Activated CD8-positive, alpha-beta memory T cell treated with anti-CD3 and anti-CD28 coated beads for 4 hours (primary cell): ENCODE measurements around the gene COLEC12.

Experiments
- DNase-seq, 2 donors: peaks; one replicate each; pipeline ENCODE4 v3.0.0-alpha.2; 2020; ENCODE audit warnings: low read depth in 2 of 2

Gene COLEC12

DNA sequence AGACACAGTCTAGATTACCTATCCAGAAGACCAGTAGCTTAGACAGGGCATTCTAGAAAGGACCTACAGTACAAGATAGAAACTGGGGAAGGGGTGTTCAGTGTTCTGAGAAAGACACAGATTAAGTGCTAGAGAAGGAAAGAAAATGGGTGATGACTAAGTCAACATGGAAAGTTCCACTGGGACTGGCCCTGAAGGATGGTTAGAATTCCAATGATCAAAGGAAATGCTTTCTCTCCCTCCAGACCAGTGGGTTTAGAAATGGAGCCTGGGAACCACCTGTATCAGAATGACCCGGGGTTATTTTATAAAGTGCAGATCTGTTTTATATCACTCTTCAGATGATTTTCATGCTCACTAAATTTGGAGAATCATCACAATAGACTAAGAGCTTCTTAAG lies 5.8 kb upstream of the COLEC12 start:
- DNase-seq, result no peak

DNA sequence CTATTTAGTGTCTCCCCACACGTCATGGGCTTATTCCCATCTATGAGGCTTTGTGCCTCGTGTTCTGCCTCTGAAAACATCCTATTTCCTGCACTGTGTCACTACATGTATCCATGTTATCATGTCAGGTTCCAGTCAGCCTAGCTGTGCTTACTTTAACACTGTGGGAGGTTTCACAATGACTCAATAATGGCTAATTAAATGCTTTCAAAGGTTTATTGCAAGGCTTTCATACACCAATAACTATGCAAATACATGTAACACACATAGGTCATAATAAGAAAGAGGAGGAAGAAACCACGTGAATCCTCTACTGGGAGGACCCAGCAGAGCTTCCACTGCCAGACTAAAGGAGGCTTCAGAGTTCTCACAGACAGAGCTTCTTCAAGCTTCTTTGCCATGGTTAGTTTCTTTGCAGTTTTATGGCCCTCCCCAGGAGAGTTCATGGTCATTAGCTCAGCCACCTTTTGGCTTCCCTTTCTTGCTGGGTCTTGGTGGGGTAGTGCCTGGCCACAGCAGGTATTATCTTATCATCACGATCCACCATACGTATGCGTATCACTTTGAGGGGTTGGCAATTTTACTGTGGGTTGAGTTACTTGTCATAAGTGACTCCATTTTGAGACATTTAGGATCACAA lies 5.1 kb upstream of the COLEC12 start:
- no peak for DNase-seq

DNA sequence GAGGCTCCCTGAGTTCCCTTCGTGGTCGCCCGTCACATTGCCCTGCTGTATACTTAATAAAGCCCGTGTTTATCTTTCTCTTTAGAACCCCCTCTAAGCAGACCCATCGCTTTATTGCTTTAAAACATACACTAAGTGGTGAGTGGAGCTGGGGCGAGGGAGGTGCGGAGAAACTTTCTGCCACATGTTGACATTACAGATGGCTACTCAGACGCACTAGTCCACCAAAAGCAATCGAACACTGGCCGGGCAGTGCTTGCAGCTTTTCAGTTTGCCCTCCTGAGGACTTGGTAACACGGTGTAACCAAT lies 859 bp upstream of the COLEC12 start:
- no peak for DNase-seq

DNA sequence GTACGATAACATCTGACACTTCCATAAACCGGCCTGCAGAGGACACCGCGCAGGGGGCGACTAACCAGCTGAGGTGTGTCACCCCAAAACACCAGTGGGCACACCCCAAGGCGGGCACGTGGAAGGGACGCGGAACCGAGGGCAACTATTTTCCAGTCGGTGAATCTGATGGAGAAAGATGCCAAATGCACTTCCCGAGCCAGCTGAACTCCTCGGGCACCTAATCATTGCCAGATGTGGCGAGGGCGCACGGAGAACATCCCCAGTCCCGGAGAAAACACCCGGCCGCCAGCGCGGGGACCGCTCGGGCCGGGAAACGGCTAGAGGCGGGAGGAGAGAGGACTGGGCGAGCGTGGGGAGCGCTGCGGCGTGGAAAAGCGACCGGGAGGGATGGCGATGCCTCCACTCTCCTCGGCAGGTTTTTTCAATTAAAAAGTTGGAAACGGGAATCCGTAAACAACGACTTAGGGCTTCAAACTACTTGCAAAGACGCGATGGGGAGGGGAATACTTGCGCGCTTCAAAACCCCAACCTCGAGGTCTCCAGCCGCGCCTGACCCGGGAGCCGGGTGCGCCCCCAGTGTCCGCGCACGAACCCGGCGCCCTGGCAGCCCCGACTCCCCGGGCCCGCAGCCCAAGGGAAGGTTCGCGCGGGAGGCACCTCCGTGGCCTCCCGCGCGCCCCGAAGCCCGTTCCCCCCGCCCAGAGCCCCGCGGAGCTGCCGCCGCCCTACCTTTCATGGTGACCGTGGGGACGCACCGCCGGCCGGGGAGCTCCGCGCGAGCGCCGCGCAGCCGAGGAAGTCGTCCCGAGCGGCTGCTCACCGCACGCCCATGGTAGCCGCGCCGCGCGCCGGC lies 497 bp downstream of the COLEC12 start:
- no peak for DNase-seq

DNA sequence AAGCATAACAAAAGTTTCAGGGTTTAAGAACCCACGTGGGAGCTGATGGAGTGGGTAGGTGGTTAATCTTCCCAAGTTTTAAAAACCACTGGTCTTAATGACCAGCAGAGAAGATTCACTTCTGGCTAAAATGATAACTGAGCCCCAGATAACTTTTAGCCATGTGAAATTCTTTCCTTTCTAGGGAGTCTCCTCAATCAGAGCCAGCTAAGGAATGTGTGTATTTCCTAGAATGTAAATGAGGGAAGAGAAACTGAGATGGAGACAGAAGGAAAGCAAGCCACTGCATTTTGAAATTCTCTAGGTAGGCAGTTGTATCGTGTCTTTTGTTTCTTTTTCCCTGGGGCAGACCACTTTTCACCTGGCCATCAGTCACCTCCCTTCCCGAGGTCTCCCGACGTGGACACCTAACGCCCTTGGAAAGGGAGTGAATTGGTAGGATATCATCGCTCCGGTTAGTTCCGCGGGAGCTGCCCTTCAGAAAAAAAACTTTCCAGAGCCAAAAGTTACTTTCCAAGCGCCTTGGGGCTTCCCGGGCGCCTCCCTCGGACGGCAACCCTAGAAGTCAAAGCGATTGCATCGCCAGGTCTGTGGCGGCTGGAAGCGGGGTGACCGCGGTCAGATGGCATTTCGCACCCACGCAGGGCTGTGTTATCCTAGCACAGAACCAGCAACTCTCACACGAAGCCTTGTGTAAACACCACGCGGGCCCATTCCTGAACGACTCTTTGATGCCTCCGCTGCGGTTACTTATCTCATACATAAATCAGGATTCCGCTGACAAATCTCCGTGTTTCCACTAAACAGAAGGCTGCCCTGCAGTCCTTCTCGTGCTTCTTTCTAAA lies 1.3 kb downstream of the COLEC12 start:
- DNase-seq, result no peak

DNA sequence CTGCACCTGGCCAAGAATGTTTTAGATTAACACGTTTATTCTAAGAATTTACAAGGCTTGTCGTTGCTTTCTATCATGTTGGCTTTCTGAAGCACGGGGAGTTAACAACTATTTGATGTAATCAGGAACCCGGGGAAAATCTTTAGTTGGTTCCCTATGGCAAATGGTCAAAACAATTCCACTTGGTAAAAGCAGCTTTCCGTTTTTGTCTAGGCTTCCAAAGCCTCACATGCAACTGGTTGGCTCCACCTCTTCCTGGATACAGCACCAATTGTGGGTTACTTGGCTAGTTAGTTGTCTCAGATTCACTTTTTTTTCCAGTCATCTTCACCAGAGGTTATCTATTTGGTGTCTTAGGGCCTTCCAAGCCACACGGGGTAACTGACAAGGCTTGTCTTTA lies 2.8 kb downstream of the COLEC12 start:
- no peak for DNase-seq

DNA sequence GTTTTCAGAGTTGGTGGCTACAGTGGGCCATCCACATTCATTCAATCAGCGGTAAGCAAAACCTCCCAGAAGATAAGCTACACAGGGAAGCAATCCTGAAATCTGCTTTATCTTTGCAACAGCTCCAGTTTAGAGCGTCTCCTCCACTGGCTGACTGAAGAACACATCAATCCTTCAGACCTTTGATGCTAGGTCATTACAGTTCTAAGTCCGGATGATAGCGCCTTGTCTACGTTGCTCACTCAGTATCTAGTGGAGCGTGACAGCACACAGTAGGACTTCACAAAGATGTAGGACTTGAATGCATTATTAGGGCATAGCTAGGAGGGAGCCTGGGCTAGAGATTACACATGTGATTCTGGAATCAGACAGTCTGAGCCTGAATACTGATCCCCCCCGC lies 5.0 kb downstream of the COLEC12 start:
- no peak for DNase-seq

DNA sequence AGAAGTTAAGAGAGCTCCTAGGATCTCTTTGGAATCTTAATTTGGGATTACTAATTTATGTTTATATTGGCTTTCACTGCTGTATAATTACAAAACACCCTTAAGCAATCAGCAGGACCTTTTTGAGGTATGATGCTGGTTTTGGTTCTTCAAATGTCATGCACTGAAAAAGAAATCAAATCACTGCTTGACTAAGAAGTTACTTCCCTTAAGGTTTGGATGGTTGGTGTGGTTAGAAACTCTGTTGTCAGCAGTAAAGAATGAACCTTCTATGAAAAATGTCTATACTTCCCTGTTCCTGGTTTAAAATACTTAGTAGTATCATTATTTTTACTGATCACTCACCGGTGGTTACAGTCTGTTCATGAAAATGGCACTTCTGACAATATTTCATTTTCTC lies 5.5 kb downstream of the COLEC12 start:
- DNase-seq, result no peak

DNA sequence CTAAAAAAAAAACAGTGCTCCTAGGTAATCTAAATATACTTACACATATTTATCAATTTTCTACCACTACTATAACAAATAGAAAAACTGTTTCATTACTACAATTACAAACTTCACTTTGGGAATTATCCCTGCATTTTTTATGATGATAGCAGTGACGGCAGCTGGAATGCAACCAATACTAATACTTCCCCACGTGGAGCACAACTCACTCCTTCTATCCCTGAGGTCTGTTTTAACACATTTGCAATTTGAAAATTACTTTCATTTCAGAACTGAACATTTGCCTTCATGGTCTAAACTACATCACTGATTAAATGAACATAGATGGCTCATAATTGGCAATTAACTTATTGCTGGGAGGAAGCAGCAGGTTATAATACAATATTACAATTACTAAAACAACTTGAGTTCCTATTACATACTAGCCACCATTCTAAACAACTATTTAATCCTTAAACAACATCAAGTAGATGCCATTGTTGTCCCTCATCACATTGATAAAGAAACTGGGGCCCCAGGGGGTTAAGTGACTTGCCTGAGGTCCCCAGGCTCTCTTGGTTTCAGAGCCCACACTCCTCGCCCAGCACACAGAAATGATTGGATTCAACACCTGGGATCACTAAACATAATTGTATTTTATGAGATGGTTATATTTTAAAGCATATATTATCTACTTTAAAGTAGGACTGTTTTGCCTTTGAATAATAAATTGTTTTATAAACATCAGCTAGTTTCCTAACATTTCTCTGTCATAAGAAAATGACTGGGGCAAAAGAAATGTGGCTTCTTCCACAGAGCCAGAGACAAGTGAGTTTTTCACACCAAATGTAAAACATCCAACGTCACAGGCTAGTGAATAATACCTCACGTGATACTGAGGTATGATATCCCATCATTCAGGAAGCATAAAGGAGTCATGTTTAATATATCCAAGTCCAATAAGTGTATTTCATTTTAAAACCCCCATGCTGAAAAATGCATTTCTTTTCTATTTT lies 6.2 kb downstream of the COLEC12 start:
- DNase-seq, result no peak

DNA sequence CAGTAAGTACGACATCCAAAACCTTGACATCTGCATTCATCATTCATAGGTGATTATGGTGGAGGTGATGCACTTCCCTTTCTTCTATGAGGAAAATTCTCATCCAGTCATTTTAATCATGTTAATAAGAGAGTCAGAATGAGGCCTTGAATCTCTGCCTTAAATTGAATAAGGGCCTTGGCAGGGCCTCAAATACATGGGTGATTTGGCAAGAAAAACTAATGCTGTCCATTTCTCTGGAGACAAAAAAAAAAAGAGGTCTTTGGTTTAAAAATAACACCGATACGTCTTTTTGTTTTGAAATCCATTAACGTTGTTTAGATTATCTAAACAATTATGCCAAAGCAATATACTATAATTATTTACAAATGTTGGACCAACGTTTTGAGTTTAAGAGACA lies 8.1 kb downstream of the COLEC12 start:
- DNase-seq, result no peak

DNA sequence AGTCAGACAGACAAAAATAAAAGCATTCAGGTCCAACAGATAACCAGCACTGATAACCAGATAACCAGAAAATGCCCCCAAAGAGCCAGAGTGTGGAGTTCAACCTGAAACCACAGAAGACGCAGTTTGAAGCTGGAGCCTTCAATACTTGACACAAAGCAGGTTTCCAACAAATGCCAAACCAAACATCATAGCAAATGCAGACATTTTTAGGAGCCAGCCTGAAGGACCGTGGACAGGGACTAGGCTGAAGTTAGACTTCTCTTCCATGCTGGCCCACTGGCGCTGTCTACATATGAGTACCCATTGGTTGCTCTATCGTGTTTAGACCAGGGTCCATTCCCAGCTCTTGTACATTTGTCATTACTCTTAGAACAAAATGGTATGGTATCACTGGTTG lies 9.9 kb downstream of the COLEC12 start:
- no peak for DNase-seq

DNA sequence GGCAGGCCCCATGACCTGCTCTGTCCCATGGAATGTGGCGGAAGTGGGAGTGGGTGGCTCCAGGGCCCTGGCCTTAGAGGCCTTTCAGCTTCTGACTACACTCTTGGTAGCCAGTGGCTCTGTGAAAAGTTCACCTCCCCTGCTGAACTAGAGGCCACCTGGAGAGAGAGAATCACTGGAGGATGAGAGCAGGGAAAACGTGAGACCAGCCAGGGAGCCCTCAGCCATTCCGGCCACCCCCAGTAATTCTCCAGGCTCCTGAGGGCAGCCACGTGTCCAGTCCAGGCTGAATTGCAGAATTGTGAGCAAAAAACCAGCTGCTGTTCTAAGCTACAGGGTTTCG lies 10.5 kb downstream of the COLEC12 start:
- DNase-seq, result no peak

DNA sequence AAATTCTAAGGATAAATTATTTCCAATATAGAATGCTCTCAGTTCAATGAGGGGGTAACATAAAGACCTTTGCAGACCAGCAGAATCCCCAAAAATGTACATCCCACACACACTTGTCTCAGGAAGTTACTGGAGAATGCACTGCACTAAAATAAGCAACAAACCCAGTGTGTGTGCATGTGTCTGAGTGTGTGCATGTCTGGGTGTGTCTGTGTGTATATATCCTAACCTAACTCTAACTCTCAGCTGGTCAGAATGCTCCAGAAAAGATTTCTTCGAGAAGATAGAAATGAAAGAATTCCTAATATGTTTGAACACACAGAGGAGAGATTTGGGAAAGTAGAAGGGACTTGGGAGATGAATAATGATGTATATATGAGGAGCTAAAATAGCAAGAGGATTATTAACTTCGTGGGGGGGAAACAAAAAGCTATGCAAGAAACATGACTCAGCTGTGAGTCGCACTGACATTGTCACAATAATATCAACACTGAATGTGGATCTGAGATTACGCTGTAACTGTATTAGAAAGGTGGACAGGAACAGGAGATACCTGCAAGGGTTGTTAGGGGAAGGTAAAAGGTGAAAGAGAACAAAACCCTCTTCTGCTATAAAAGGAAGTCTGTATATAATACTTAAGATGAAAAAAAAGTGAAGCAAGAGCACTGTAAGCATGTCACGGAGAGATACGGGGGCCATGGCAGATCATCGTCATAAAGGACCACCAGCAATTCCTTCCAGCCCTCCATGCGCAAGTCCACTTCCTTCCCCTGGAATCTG lies 11.1 kb downstream of the COLEC12 start:
- no peak for DNase-seq

DNA sequence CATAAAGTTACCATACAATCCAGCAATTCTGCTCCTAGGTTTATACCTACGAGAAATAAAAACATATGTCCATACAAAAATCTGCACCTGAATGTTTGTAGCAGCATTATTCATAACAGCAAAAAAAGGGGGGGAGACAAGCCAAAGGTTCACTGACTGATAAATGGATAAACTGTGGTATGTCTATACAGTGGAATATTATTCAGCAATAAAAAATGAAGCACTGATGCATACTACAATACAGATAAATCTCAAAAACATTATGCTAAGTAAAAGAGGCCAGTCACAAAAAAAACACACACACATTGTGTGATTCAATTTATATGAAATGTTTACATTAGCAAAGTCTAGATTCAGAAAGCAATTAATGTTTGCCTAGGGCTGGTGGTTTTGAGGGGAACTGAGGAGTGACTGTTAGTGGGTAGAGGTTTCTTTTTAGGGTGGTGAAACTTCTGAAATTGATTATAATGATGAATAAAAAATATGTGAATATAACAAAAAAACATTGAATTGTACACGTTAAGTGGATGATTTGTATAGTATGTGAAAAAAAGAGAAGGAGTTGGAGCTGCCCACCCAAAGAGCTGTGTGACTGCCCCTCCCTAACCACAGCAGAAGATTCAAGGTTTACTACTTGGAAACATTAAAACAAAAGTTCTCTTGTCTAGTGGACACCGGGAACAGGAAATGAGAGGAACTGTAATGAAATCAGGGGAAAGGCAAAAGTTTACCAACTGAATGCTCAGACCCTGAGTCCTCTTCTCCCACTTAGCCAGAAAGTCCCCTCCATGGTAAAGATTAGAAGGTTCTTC lies 13.4 kb downstream of the COLEC12 start:
- DNase-seq, result no peak

DNA sequence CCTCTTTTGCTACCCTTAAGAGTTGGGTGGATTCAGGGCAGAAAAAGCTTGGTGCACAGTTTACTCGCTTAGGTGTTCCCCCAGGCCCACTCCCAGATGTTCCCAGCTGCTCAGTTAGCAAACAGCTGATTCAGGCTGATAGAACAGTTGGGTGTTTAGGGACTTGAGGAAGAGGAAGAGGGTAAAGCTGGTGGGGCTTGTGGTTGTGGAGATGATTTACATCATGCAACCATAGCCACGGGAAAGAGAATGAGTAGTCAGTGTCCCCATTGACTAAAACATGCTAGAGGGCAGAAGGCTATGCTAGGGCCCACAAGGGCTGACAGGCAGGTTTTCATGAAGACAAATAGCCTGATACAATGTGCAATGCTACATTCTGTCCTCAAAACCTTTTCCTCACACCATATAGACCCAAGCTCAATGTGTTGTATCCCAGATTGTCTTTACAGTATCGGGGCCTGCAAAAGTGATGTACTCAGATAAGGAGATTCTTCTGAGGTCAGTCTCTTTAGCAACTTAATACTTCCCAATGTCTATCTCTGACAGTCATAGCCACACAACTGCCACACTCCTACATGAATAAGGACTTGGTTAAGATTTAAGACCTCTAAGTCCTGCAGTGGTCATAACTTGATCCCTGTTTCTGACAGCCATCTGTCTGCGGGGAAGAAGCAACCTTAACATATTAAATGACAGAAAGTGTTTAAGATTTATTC lies 15.6 kb downstream of the COLEC12 start:
- DNase-seq, result no peak

DNA sequence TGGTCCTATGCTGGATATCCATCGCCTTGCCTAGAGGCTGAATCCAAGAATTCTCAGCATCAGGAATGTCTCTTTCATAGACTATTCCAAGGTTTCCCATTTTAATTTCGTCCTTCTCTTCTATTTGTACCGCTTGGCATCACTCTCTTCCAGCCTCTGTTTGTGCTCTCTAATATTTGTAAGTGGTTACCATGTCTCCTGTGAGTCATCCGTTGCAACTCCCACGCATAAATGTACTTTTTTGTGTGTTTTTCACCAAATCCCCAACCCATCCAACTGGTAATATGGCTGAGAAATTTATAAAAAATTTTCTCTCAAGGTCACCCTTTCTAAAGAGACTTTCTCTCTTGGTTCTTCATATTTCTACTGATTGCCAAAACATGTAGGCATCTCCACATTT lies 21.8 kb downstream of the COLEC12 start:
- no peak for DNase-seq

DNA sequence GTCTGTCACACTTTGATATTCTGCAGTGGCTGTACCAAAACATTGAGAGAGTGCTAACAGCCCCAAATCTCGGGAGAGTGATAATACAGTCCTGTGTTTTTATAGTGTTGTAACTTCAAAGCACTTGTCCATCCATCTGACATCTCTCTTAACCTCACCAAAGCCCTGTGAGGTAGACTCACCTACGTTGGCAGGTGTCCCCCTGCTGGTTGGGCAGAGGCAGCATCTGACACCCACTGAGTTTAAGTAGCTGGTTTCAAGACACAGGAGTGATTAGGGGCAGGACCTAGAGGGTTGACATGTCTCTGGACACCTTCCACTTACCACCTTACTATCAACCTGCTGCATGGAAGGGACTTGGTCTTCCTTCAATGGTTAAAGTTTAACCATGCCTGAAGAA lies 22.9 kb downstream of the COLEC12 start:
- DNase-seq, result no peak

DNA sequence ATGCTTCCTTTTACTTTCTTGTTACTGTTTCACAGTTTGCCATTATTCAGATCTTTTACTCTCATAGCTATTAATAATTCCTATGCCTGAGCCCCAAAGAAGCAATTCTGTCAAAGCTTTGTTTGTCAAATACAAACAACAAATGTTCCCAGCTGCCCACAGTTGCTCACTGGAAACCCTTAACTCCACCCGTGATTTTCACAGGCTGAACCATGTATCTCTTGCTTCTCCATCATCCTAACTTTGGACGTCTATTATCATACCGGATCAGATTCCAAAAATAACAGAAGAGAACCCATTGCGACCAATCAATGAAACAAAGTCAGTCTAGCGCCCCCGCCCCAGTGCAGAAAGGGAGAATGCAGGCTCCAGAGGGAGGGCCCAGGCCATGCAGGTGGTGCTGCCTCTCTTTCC lies 24.2 kb downstream of the COLEC12 start:
- DNase-seq, result no peak
